Activated T-helper 17 cell treated with anti-CD3 and anti-CD28 coated beads, Interleukin-2, amount 50 U/mL, for 72 hours (primary cell): ENCODE measurements around the gene PLEKHG1. TPM values are rescaled to one million over a fixed set of nuclear protein-coding genes. Genes with fewer than 3 reads are reported as not detected.

ENCODE experiments used
- ATAC-seq: fragments of 150-1000 bp; cut with Tn5 transposase; replicated peaks from 2 replicates; pipeline ENCODE4 v1.10.0; 2021; ENCODE audit warnings: mild to moderate bottlenecking, moderate library complexity
- H3K27ac Mint-ChIP-seq: one replicate; pipeline ENCODE4 v1.8.0; 2022; ENCODE audit warnings: mixed read lengths
- H3K27me3 Mint-ChIP-seq: one replicate; pipeline ENCODE4 v1.8.0; 2022; ENCODE audit warnings: mixed read lengths
- H3K36me3 Mint-ChIP-seq: one replicate; pipeline ENCODE4 v1.8.0; 2022; ENCODE audit warnings: low read depth, mild to moderate bottlenecking, mixed read lengths
- H3K4me1 Mint-ChIP-seq: one replicate; pipeline ENCODE4 v1.8.0; 2022; ENCODE audit warnings: mixed read lengths
- H3K4me3 Mint-ChIP-seq: one replicate; pipeline ENCODE4 v1.8.0; 2022; ENCODE audit warnings: mild to moderate bottlenecking, mixed read lengths
- H3K9me3 Mint-ChIP-seq: one replicate; pipeline ENCODE4 v1.8.0; 2022; ENCODE audit warnings: mixed read lengths
- total RNA-seq, 2 donors: library from RNA; stranded (reverse); gene quantifications; one replicate each; pipeline ENCODE4 v1.2.3, GENCODE V29; 2022

The PLEKHG1 gene
- total RNA-seq, 2 donors from 2014 or later, result 2.5 to 7.8 TPM

GRCh38 chr6:150619275-150619674, 19.6 kb downstream of the PLEKHG1 start:
- peaks cover 7% of the 10 kb centered on the region for H3K4me1 Mint-ChIP-seq
- no peaks in the 10 kb centered on the region for H3K36me3 Mint-ChIP-seq
- no peak for ATAC-seq
- H3K27me3 Mint-ChIP-seq, result no peaks in the 10 kb centered on the region
- no peak overlapping the region for H3K4me3 Mint-ChIP-seq
- no peak overlapping the region for H3K27ac Mint-ChIP-seq
- H3K9me3 Mint-ChIP-seq, result no peaks in the 10 kb centered on the region

DNA sequence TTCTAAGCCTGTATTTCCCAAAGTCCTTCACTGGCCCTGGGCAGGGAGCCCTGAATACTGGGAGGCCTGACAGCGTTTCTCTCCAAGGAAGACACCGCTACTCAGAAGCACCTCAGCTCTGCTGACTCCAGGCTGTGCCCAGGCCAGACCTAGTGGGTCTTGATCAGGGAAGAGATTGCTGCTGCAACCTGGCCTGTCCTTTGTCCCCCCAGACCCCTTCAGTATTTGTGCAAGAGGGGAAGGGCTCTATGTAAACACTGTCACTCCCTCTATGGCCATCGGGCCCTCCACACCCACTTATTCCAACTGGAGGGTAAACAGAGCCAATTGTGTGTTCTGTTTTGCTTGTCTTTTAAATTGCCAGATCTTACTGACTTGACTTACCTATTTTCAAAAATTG, 20.6 kb downstream of the PLEKHG1 start:
- no peak for ATAC-seq
- H3K36me3 Mint-ChIP-seq, result no peaks in the 10 kb centered on the region
- no peak overlapping the region for H3K4me3 Mint-ChIP-seq
- H3K27ac Mint-ChIP-seq, result no peak overlapping the region
- H3K9me3 Mint-ChIP-seq, result no peaks in the 10 kb centered on the region
- H3K27me3 Mint-ChIP-seq, result no peaks in the 10 kb centered on the region
- H3K4me1 Mint-ChIP-seq, result peaks cover 7% of the 10 kb centered on the region

DNA sequence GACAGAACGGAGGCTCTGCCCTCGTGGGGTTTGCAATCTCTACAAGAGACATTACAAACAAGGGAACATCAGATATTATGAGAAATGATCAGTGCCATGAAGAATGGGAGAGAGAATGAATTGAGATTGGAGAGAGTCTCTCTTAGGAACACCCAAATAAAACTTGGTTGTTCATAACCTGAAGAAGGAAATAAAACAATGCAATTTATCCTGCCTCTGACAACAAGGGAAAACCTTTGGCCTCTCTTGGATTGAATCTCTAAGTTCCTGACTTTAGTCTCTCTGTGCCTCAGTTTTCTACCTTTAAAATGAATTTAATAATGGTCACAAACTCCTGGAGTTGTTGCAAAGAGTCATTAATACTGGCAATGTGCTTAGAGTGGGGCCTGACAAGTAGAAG, 21.1 kb downstream of the PLEKHG1 start:
- Mint-ChIP-seq H3K27me3 (no peaks in the 10 kb centered on the region), H3K36me3 (no peaks in the 10 kb centered on the region), H3K9me3 (no peaks in the 10 kb centered on the region), H3K4me3 (no peak overlapping the region), H3K4me1 (peaks cover 7% of the 10 kb centered on the region), H3K27ac (no peak overlapping the region)
- no peak for ATAC-seq

- Mint-ChIP-seq H3K9me3 (no peaks in the 10 kb centered on the region), H3K4me3 (peak overlapping the region; percentile 14), H3K4me1 (peaks cover 7% of the 10 kb centered on the region), H3K27me3 (no peaks in the 10 kb centered on the region), H3K27ac (no peak overlapping the region), H3K36me3 (no peaks in the 10 kb centered on the region)
- ATAC-seq, result no peak
Observed at GRCh38 chr6:150622476-150622875, 22.8 kb downstream of the PLEKHG1 start.

- H3K27me3 Mint-ChIP-seq, result no peaks in the 10 kb centered on the region
- H3K4me1 Mint-ChIP-seq, result peaks cover 7% of the 10 kb centered on the region
- H3K9me3 Mint-ChIP-seq, result no peaks in the 10 kb centered on the region
- ATAC-seq, result peak; percentile 92
- no peaks in the 10 kb centered on the region for H3K36me3 Mint-ChIP-seq
- peak overlapping the region; percentile 14 for H3K4me3 Mint-ChIP-seq
- H3K27ac Mint-ChIP-seq, result no peak overlapping the region
Observed at GRCh38 chr6:150622941-150623874, 23.5 kb downstream of the PLEKHG1 start.

DNA sequence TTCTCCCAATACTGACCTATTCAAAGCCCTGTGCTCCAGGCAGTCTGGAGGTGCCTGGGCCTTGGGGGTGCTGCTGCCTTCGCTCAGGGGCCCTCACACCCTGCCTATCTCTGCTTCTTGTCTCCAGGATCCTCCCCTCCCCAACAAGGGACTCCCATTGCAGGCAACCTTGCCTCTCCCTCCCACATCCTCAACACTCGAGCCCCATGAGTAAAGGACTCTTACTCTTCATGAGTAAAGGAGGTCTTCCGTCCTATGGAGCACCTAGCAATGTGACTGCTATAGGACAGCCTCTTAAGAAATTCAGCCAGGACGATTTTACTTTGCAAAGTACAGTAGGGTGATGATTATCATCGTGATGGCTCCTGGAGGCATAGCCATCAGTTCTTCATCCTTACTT, 24.5 kb downstream of the PLEKHG1 start:
- no peak overlapping the region for H3K27ac Mint-ChIP-seq
- no peaks in the 10 kb centered on the region for H3K9me3 Mint-ChIP-seq
- H3K27me3 Mint-ChIP-seq, result no peaks in the 10 kb centered on the region
- no peak for ATAC-seq
- no peak overlapping the region for H3K4me3 Mint-ChIP-seq
- peaks cover 7% of the 10 kb centered on the region for H3K4me1 Mint-ChIP-seq
- no peaks in the 10 kb centered on the region for H3K36me3 Mint-ChIP-seq

- H3K4me1 Mint-ChIP-seq, result peaks cover 7% of the 10 kb centered on the region
- H3K4me3 Mint-ChIP-seq, result no peak overlapping the region
- no peak overlapping the region for H3K27ac Mint-ChIP-seq
- no peak for ATAC-seq
- H3K36me3 Mint-ChIP-seq, result no peaks in the 10 kb centered on the region
- no peaks in the 10 kb centered on the region for H3K27me3 Mint-ChIP-seq
- no peaks in the 10 kb centered on the region for H3K9me3 Mint-ChIP-seq
Observed at GRCh38 chr6:150625927-150626326, 26.2 kb downstream of the PLEKHG1 start.

- no peaks in the 10 kb centered on the region for H3K36me3 Mint-ChIP-seq
- ATAC-seq, result no peak
- no peaks in the 10 kb centered on the region for H3K27me3 Mint-ChIP-seq
Observed at GRCh38 chr6:150627154-150627553, 27.5 kb downstream of the PLEKHG1 start.

DNA sequence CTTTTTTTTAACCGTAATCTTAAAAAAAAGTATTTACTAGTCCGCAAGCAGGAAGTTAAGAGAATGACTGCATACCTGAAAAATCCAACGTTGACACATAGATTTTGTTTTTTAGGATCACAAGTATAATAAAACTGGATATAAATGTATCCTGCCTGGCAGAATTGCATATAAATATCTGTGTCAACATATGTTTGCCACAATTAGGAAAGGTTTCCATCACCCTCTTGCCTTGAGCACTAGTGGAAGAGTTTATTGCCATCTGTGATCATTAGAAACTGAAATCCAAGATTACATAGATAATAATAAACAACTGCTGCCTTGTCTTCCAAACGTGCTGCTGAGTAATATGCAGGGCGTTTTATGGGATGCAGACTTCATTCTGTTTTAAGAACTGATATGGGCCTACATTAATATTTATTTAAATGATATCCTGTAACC, 27.9 kb downstream of the PLEKHG1 start:
- no peaks in the 10 kb centered on the region for H3K36me3 Mint-ChIP-seq
- no peak overlapping the region for H3K27ac Mint-ChIP-seq
- no peak for ATAC-seq
- H3K4me1 Mint-ChIP-seq, result peaks cover 18% of the 10 kb centered on the region
- no peaks in the 10 kb centered on the region for H3K27me3 Mint-ChIP-seq
- H3K4me3 Mint-ChIP-seq, result no peak overlapping the region
- no peaks in the 10 kb centered on the region for H3K9me3 Mint-ChIP-seq

More at GRCh38 chr6:150627154-150627553, 27.5 kb downstream of the PLEKHG1 start:
- no peak overlapping the region for H3K4me3 Mint-ChIP-seq
- no peak overlapping the region for H3K27ac Mint-ChIP-seq
- peaks cover 15% of the 10 kb centered on the region for H3K4me1 Mint-ChIP-seq
- no peaks in the 10 kb centered on the region for H3K9me3 Mint-ChIP-seq

- no peak for ATAC-seq
- H3K27ac Mint-ChIP-seq, result no peak overlapping the region
- H3K36me3 Mint-ChIP-seq, result no peaks in the 10 kb centered on the region
- H3K9me3 Mint-ChIP-seq, result no peaks in the 10 kb centered on the region
- peaks cover 25% of the 10 kb centered on the region for H3K4me1 Mint-ChIP-seq
- H3K4me3 Mint-ChIP-seq, result no peak overlapping the region
- H3K27me3 Mint-ChIP-seq, result no peaks in the 10 kb centered on the region
Observed at GRCh38 chr6:150628908-150629307, 29.2 kb downstream of the PLEKHG1 start.

DNA sequence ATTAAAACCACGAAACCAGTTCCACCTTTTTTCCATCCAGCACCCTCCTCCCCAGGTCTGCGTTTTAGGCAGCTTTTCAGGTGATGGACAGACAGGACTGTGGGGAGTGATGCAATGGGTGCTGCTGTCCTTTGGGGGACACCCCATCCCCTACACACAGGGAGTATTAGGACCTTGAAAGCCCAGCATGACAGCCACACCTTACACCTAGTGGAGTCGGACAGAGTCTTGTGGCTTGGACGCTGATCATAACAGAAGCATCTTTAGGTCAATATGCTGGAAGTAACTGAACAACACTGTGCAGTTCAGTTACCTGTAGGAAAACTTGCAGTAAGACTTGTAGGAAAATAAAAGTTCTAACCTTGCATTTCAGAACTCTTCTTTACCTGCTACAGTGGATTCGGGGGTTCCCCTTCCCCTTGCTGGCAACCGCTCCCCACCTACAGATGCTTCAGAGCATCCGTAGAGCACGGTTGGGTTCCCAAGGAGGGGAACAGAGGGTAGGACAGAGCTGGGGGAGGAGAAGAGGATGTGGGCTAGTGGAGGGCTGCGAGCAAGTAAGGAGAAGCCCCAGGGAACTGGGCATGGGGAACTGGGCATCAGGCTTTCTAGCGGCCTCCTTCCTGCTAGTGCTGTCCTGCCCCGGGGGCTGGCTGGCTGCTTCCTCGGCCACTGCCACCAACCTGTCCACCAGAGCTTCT, 31.7 kb downstream of the PLEKHG1 start:
- Mint-ChIP-seq H3K9me3 (no peaks in the 10 kb centered on the region), H3K27me3 (no peaks in the 10 kb centered on the region), H3K4me1 (peaks cover 30% of the 10 kb centered on the region), H3K36me3 (no peaks in the 10 kb centered on the region), H3K27ac (peak overlapping the region; percentile 89), H3K4me3 (peak overlapping the region; percentile 90)
- ATAC-seq, result peak; percentile 59

GRCh38 chr6:150631984-150632642, 32.4 kb downstream of the PLEKHG1 start:
- Mint-ChIP-seq H3K27me3 (no peaks in the 10 kb centered on the region), H3K4me1 (peaks cover 34% of the 10 kb centered on the region), H3K4me3 (peak overlapping the region; percentile 90), H3K27ac (peak overlapping the region; percentile 89), H3K36me3 (no peaks in the 10 kb centered on the region), H3K9me3 (no peaks in the 10 kb centered on the region)
- no peak for ATAC-seq

- ATAC-seq, result peak; percentile 67
- Mint-ChIP-seq H3K27me3 (no peaks in the 10 kb centered on the region), H3K4me3 (peak overlapping the region; percentile 90)
Observed at GRCh38 chr6:150632785-150633485, 33.2 kb downstream of the PLEKHG1 start.

GRCh38 chr6:150633486-150633834, 33.8 kb downstream of the PLEKHG1 start:
- peak overlapping the region; percentile 90 for H3K4me3 Mint-ChIP-seq
- ATAC-seq, result peak; percentile 47
- H3K36me3 Mint-ChIP-seq, result no peaks in the 10 kb centered on the region
- H3K27me3 Mint-ChIP-seq, result no peaks in the 10 kb centered on the region
- H3K4me1 Mint-ChIP-seq, result peaks cover 38% of the 10 kb centered on the region
- H3K27ac Mint-ChIP-seq, result peak overlapping the region; percentile 89
- no peaks in the 10 kb centered on the region for H3K9me3 Mint-ChIP-seq

More at GRCh38 chr6:150632785-150633485, 33.2 kb downstream of the PLEKHG1 start:
- no peaks in the 10 kb centered on the region for H3K9me3 Mint-ChIP-seq
- peak overlapping the region; percentile 89 for H3K27ac Mint-ChIP-seq
- H3K36me3 Mint-ChIP-seq, result no peaks in the 10 kb centered on the region
- H3K4me1 Mint-ChIP-seq, result peaks cover 38% of the 10 kb centered on the region
